Measurements from ENCODE around the gene CNNM4. TPM values are rescaled to one million over a fixed set of nuclear protein-coding genes. Genes with fewer than 3 reads are reported as not detected.

The CNNM4 gene
- total and polyA plus RNA-seq, 4 experiments from 2014 or later, result 0.94 to 7.2 (median 6.0) TPM

DNA sequence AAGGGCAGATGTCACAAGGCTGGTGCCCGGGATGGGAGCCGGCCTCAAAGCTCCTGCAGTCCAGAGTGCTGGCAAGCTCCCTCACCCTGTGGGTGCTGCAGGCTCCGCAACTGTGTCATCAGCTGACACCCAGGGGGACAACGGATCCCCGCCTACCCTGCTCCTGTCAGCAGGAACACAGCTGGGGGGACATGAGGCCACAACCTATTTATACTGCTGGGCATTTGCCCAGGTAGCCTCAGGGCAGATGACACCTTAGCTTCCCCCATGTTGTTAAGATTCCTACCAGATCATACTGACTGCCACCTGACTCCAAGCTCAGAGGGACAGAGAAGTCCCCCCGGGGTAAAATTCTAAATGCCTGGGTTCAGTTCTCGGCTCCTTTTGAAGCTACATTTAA lies 81.9 kb downstream of the CNNM4 start:
- Histone ChIP-seq H3K36me3 (ENCODE audit: insufficient read depth, low read length) (peaks cover 6% of the 10 kb centered on the region), H3K27me3 (ENCODE audit: insufficient read depth, low read length) (no peaks in the 10 kb centered on the region), H3K4me3 (ENCODE audit: low read length in 2 of 2) (no peak overlapping the region), H3K9me3 (ENCODE audit: control insufficient read depth in 1 of 2, low read length in 2 of 2) (no peaks in the 10 kb centered on the region), H3K4me1 (ENCODE audit: insufficient read depth, low read length) (peaks cover 22% of the 10 kb centered on the region), H3K27ac (ENCODE audit: low read depth, low read length) (no peak overlapping the region)
- Mint-ChIP-seq H3K9me3 (no peaks in the 10 kb centered on the region), H3K4me3 (no peak overlapping the region), H3K27me3 (no peaks in the 10 kb centered on the region), H3K36me3 (peaks cover 7 to 15% of the 10 kb centered on the region in 2 donors), H3K4me1 (peaks cover 7 to 27% (median 19%) of the 10 kb centered on the region in 4 donors), H3K27ac (peak overlapping the region in 4 of 7 donors; percentile 4 to 64 (median 41))
- ChIA-PET CTCF (ENCODE audit: partially characterized antibody) (interaction anchor here (0.7 to 1.3 kb wide), 5 partner anchors 15 to 270 kb away, joined by 3 to 6 read pairs (median 3); partner anchors contain the start of gene ANKRD39), POLR2A (ENCODE audit: partially characterized antibody) (interaction anchor here (0.7 to 3.1 kb wide), 8 partner anchors 9 to 120 kb away, joined by 3 to 21 read pairs (median 4); partner anchors contain the start of genes ANKRD39 and CNNM3)
- DNase-seq, result no peak
- intact Hi-C loops (cut with micrococcal nuclease), result no loop called here

GRCh38 chr2:96843538-96844268 lies 83.0 kb downstream of the CNNM4 start, which contains the start of gene ANKRD23:
Gene ANKRD23, minus strand, starts transcription at chr2:96844021. Its CDS starts 29 bp downstream, at chr2:96843992.
- intact Hi-C loops (cut with micrococcal nuclease), result no loop called here
- DNase-seq, result no peak
- H3K4me1 ChIP-seq (ENCODE audit: insufficient read depth, low read length), result peaks cover 16% of the 10 kb centered on the region
- H3K9me3 Mint-ChIP-seq, result no peaks in the 10 kb centered on the region
- H3K27me3 Mint-ChIP-seq, result no peaks in the 10 kb centered on the region
- H3K27me3 ChIP-seq (ENCODE audit: insufficient read depth, low read length), result no peaks in the 10 kb centered on the region
- peaks cover 15 to 25% of the 10 kb centered on the region in 2 donors for H3K36me3 Mint-ChIP-seq
- H3K4me3 Mint-ChIP-seq, result no peak within 1 kb of the TSS
- peaks cover 7 to 21% (median 17%) of the 10 kb centered on the region in 4 donors for H3K4me1 Mint-ChIP-seq
- H3K27ac Mint-ChIP-seq, result peak within 1 kb of the TSS in 6 of 7 donors; percentile 52 to 94 (median 66)
- peaks cover 15% of the 10 kb centered on the region for H3K36me3 ChIP-seq (ENCODE audit: insufficient read depth, low read length)
- CTCF ChIA-PET (ENCODE audit: partially characterized antibody), result interaction anchor here (1.3 kb wide), 1 partner anchor 87 kb away, joined by 3 read pairs; no protein-coding TSS in a partner anchor
- H3K9me3 ChIP-seq (ENCODE audit: control insufficient read depth in 1 of 2, low read length in 2 of 2), result no peaks in the 10 kb centered on the region
- POLR2A ChIA-PET (ENCODE audit: partially characterized antibody), result interaction anchor here (1.0 to 3.1 kb wide), 3 partner anchors 13 to 120 kb away, joined by 3 to 21 read pairs (median 4); partner anchors contain the start of gene ANKRD39
- H3K27ac ChIP-seq (ENCODE audit: low read depth, low read length), result no peak within 1 kb of the TSS
- H3K4me3 ChIP-seq (ENCODE audit: low read length in 2 of 2), result no peak within 1 kb of the TSS

- intact Hi-C loops (cut with micrococcal nuclease), result no loop called here
- POLR2A ChIA-PET (ENCODE audit: partially characterized antibody), result interaction anchor here (1.0 to 3.1 kb wide), 3 partner anchors 13 to 119 kb away, joined by 4 to 21 read pairs (median 4); partner anchors contain the start of gene ANKRD39
- Histone ChIP-seq H3K4me1 (ENCODE audit: insufficient read depth, low read length) (peaks cover 9% of the 10 kb centered on the region), H3K36me3 (ENCODE audit: insufficient read depth, low read length) (peaks cover 15% of the 10 kb centered on the region), H3K9me3 (ENCODE audit: control insufficient read depth in 1 of 2, low read length in 2 of 2) (no peaks in the 10 kb centered on the region), H3K27me3 (ENCODE audit: insufficient read depth, low read length) (no peaks in the 10 kb centered on the region), H3K4me3 (ENCODE audit: low read length in 2 of 2) (no peak overlapping the region), H3K27ac (ENCODE audit: low read depth, low read length) (no peak overlapping the region)
- H3K27me3 Mint-ChIP-seq, result no peaks in the 10 kb centered on the region
- peaks cover 4 to 15% (median 13%) of the 10 kb centered on the region in 4 donors for H3K4me1 Mint-ChIP-seq
- no peak for DNase-seq
- H3K36me3 Mint-ChIP-seq, result peaks cover 15 to 25% of the 10 kb centered on the region in 2 donors
- CTCF ChIA-PET (ENCODE audit: partially characterized antibody), result interaction anchor here (0.8 to 1.2 kb wide), 2 partner anchors 9 to 13 kb away, joined by 3 to 4 read pairs; partner anchors contain the start of gene ANKRD39
- H3K27ac Mint-ChIP-seq, result no peak overlapping the region
- H3K9me3 Mint-ChIP-seq, result no peaks in the 10 kb centered on the region
- H3K4me3 Mint-ChIP-seq, result no peak overlapping the region
Measured at GRCh38 chr2:96844405-96844808, 83.7 kb downstream of the CNNM4 start.

- H3K4me1 ChIP-seq (ENCODE audit: insufficient read depth, low read length), result no peaks in the 10 kb centered on the region
- Mint-ChIP-seq H3K4me1 (peaks cover 0 to 11% (median 4%) of the 10 kb centered on the region in 4 donors), H3K9me3 (no peaks in the 10 kb centered on the region), H3K27ac (peak overlapping the region in 1 of 7 donors; percentile 41), H3K4me3 (no peak overlapping the region), H3K27me3 (no peaks in the 10 kb centered on the region), H3K36me3 (peaks cover 22 to 34% of the 10 kb centered on the region in 2 donors)
- peaks cover 32% of the 10 kb centered on the region for H3K36me3 ChIP-seq (ENCODE audit: insufficient read depth, low read length)
- ChIA-PET POLR2A (ENCODE audit: partially characterized antibody) (no interaction called here), CTCF (ENCODE audit: partially characterized antibody) (interaction anchor here (2.7 kb wide), 1 partner anchor 11 kb away, joined by 12 read pairs; the partner anchor contains the start of gene ANKRD39)
- H3K27me3 ChIP-seq (ENCODE audit: insufficient read depth, low read length), result no peaks in the 10 kb centered on the region
- no peak overlapping the region for H3K27ac ChIP-seq (ENCODE audit: low read depth, low read length)
- H3K4me3 ChIP-seq (ENCODE audit: low read length in 2 of 2), result no peak overlapping the region
- intact Hi-C loops (cut with micrococcal nuclease), result no loop called here
- no peaks in the 10 kb centered on the region for H3K9me3 ChIP-seq (ENCODE audit: control insufficient read depth in 1 of 2, low read length in 2 of 2)
- no peak for DNase-seq
Measured at GRCh38 chr2:96846825-96847224, 86.1 kb downstream of the CNNM4 start.

DNA sequence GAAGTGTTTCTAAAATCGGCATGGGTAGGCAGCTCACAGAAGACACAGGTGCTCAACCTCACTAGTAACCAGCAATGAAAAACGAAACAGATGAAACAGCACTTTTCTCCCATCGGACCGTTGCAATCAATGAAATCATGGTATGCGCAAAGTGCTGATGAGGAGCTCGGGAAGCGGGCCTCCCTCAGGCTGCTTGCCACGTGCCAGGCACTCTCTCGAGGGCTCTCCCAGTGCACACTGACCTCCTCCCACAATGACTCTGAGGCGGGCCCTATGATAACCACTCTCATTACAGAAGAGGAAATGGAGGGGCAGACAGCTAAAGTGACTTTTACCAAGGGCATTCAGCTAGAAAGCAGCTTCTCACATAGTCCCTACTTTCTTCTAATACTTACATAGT lies 86.9 kb downstream of the CNNM4 start:
- peaks cover 34% of the 10 kb centered on the region for H3K36me3 ChIP-seq (ENCODE audit: insufficient read depth, low read length)
- H3K4me1 ChIP-seq (ENCODE audit: insufficient read depth, low read length), result no peaks in the 10 kb centered on the region
- Mint-ChIP-seq H3K27ac (peak overlapping the region in 2 of 7 donors; percentile 3 to 69), H3K9me3 (no peaks in the 10 kb centered on the region), H3K4me1 (peaks cover under 1 to 8% (median 4%) of the 10 kb centered on the region in 4 donors), H3K36me3 (peaks cover 26 to 35% of the 10 kb centered on the region in 2 donors), H3K27me3 (no peaks in the 10 kb centered on the region), H3K4me3 (no peak overlapping the region)
- no peak for DNase-seq
- CTCF ChIA-PET (ENCODE audit: partially characterized antibody), result interaction anchor here (1.3 to 2.7 kb wide), 2 partner anchors 11 to 13 kb away, joined by 4 to 12 read pairs; partner anchors contain the start of gene ANKRD39
- no peak overlapping the region for H3K27ac ChIP-seq (ENCODE audit: low read depth, low read length)
- POLR2A ChIA-PET (ENCODE audit: partially characterized antibody), result interaction anchor here (1.6 kb wide), 1 partner anchor 10 kb away, joined by 12 read pairs; the partner anchor contains the start of gene ANKRD39
- intact Hi-C loops (cut with micrococcal nuclease), result no loop called here
- H3K9me3 ChIP-seq (ENCODE audit: control insufficient read depth in 1 of 2, low read length in 2 of 2), result no peaks in the 10 kb centered on the region
- no peak overlapping the region for H3K4me3 ChIP-seq (ENCODE audit: low read length in 2 of 2)
- H3K27me3 ChIP-seq (ENCODE audit: insufficient read depth, low read length), result no peaks in the 10 kb centered on the region

- no peak overlapping the region for H3K4me3 ChIP-seq (ENCODE audit: low read length in 2 of 2)
- no peaks in the 10 kb centered on the region for H3K27me3 ChIP-seq (ENCODE audit: insufficient read depth, low read length)
- Mint-ChIP-seq H3K27me3 (no peaks in the 10 kb centered on the region), H3K4me3 (no peak overlapping the region), H3K36me3 (peaks cover 32 to 39% of the 10 kb centered on the region in 2 donors), H3K9me3 (no peaks in the 10 kb centered on the region), H3K4me1 (peaks cover under 1 to 12% (median 7%) of the 10 kb centered on the region in 4 donors), H3K27ac (peak overlapping the region in 1 of 7 donors; percentile 35)
- intact Hi-C loops (cut with micrococcal nuclease), result no loop called here
- H3K9me3 ChIP-seq (ENCODE audit: control insufficient read depth in 1 of 2, low read length in 2 of 2), result no peaks in the 10 kb centered on the region
- CTCF ChIA-PET (ENCODE audit: partially characterized antibody), result interaction anchor here (1.3 to 2.7 kb wide), 2 partner anchors 10 to 14 kb away, joined by 4 to 12 read pairs; partner anchors contain the start of gene ANKRD39
- POLR2A ChIA-PET (ENCODE audit: partially characterized antibody), result interaction anchor here (1.6 kb wide), 1 partner anchor 9 kb away, joined by 12 read pairs; the partner anchor contains the start of gene ANKRD39
- H3K4me1 ChIP-seq (ENCODE audit: insufficient read depth, low read length), result no peaks in the 10 kb centered on the region
- no peak for DNase-seq
- H3K27ac ChIP-seq (ENCODE audit: low read depth, low read length), result no peak overlapping the region
- peaks cover 41% of the 10 kb centered on the region for H3K36me3 ChIP-seq (ENCODE audit: insufficient read depth, low read length)
Measured at GRCh38 chr2:96848264-96848663, 87.6 kb downstream of the CNNM4 start.

All from CD4-positive, alpha-beta memory T cell (primary cell).